Vagina (tissue), 2 donors: ENCODE results near the gene KCNIP4. TPM values are rescaled to one million over a fixed set of nuclear protein-coding genes. Genes with fewer than 3 reads are reported as not detected.

Experiments
- DNase-seq, 2 donors: peaks; one replicate each; pipeline ENCODE4 v3.0.0-alpha.2; 2017; ENCODE audit errors: extremely low spot score in 2 of 2
- H3K27ac ChIP-seq: fragments of 200-600 bp; sonication (generic); one replicate; pipeline ENCODE4 v1.5.1; 2019
- H3K27me3 ChIP-seq: fragments of 200-600 bp; sonication (generic); one replicate; pipeline ENCODE4 v1.5.1; 2019
- H3K36me3 ChIP-seq, 2 donors: fragments of 200-600 bp; sonication (generic); one replicate each; pipeline ENCODE4 v1.5.1; 2017 to 2019
- H3K4me1 ChIP-seq: fragments of 200-600 bp; sonication (generic); one replicate; pipeline ENCODE4 v1.5.1; 2019
- H3K4me3 ChIP-seq, 2 donors: fragments of 200-600 bp; sonication (generic); 1 replicate in 1 of 2; 2 replicates in 1 of 2; pipeline ENCODE4 v1.5.1; 2016 to 2019
- H3K9me3 ChIP-seq: fragments of 200-600 bp; sonication (generic); one replicate; pipeline ENCODE4 v1.5.1; 2019
- CTCF ChIP-seq, 3 experiments: fragments of 450-650 bp in 2 of 3; fragments of 200-600 bp in 1 of 3; sonication (generic) in 1 of 3; IDR thresholded peaks; one replicate each; pipeline ENCODE4 v1.5.1; 2017 to 2019; ENCODE audit warnings: antibody characterized with exemption in 3 of 3, mild to moderate bottlenecking in 2 of 3, moderate library complexity in 2 of 3
- POLR2A ChIP-seq, 2 donors: fragments of 450-650 bp; IDR thresholded peaks; one replicate each; pipeline ENCODE4 v1.6.1; 2017; ENCODE audit warnings: antibody characterized with exemption in 2 of 2, mild to moderate bottlenecking in 2 of 2, moderate library complexity in 2 of 2
- POLR2AphosphoS5 ChIP-seq, 2 donors: sonication (generic); formaldehyde crosslinking; IDR thresholded peaks; one replicate each; pipeline ENCODE4 v1.9.0; 2017; ENCODE audit warnings: antibody characterized with exemption in 2 of 2, mild to moderate bottlenecking in 2 of 2, low read depth in 1 of 2; ENCODE audit not compliant: insufficient read depth in 1 of 2
- intact Hi-C: fragments of 100-400 bp; cut with DNase I; formaldehyde crosslinking; loops from one replicate; pipeline ENCODE4 v1.15.1; 2023
- total RNA-seq: library from RNA; depleted of rRNA; stranded (reverse); fragments of >200 nt; gene quantifications from one replicate; pipeline ENCODE4 v1.2.3, GENCODE V29; 2016

KCNIP4 gene
- total RNA-seq, 1 donor from 2014 or later: not detected

GRCh38 chr4:21320034-21320433 is 628.5 kb downstream of the KCNIP4 start:
- Histone ChIP-seq H3K27me3 (no peaks in the 10 kb centered on the region), H3K9me3 (no peaks in the 10 kb centered on the region), H3K36me3 (no peaks in the 10 kb centered on the region), H3K4me1 (no peaks in the 10 kb centered on the region), H3K27ac (no peak overlapping the region), H3K4me3 (no peak overlapping the region)
- TF ChIP-seq CTCF (IDR thresholded peaks at IDR 0.05) (no peak), POLR2A (IDR thresholded peaks at IDR 0.05) (no peak)
- no peak for DNase-seq
- intact Hi-C loops: no loop called here

GRCh38 chr4:21307709-21308108 is 640.9 kb downstream of the KCNIP4 start:
- TF ChIP-seq CTCF (IDR thresholded peaks at IDR 0.05): no peak
- no peak for TF ChIP-seq POLR2A (IDR thresholded peaks at IDR 0.05)
- no peak for TF ChIP-seq POLR2AphosphoS5 (IDR thresholded peaks at IDR 0.05; ENCODE audit: insufficient read depth in 1 of 2, low read depth in 1 of 2)
- Histone ChIP-seq H3K9me3 (no peaks in the 10 kb centered on the region), H3K4me3 (no peak overlapping the region), H3K4me1 (no peaks in the 10 kb centered on the region), H3K27ac (no peak overlapping the region), H3K27me3 (no peaks in the 10 kb centered on the region), H3K36me3 (no peaks in the 10 kb centered on the region)
- no peak for DNase-seq
- intact Hi-C loops: no loop called here

- H3K4me1 ChIP-seq: no peaks in the 10 kb centered on the region
- peak overlapping the region in 1 of 2 donors; percentile 16 for H3K4me3 ChIP-seq
- no peak for TF ChIP-seq POLR2AphosphoS5 (IDR thresholded peaks at IDR 0.05; ENCODE audit: insufficient read depth in 1 of 2, low read depth in 1 of 2)
- no peak for TF ChIP-seq CTCF (IDR thresholded peaks at IDR 0.05)
- no peak for TF ChIP-seq POLR2A (IDR thresholded peaks at IDR 0.05)
- intact Hi-C loops: no loop called here
- no peaks in the 10 kb centered on the region for H3K9me3 ChIP-seq
- H3K27me3 ChIP-seq: no peaks in the 10 kb centered on the region
- DNase-seq: no peak
- H3K27ac ChIP-seq: no peak overlapping the region
- no peaks in the 10 kb centered on the region for H3K36me3 ChIP-seq
These were observed 644.1 kb downstream of the KCNIP4 start for GRCh38 chr4:21304540-21304887.

- H3K36me3 ChIP-seq: no peaks in the 10 kb centered on the region
- no peaks in the 10 kb centered on the region for H3K27me3 ChIP-seq
- no peak overlapping the region for H3K4me3 ChIP-seq
- H3K27ac ChIP-seq: no peak overlapping the region
- no peak for TF ChIP-seq CTCF (IDR thresholded peaks at IDR 0.05)
- TF ChIP-seq POLR2A (IDR thresholded peaks at IDR 0.05): no peak
- TF ChIP-seq POLR2AphosphoS5 (IDR thresholded peaks at IDR 0.05; ENCODE audit: insufficient read depth in 1 of 2, low read depth in 1 of 2): no peak
- no peaks in the 10 kb centered on the region for H3K9me3 ChIP-seq
- DNase-seq: no peak
- intact Hi-C loops: no loop called here
- no peaks in the 10 kb centered on the region for H3K4me1 ChIP-seq
These were observed 658.0 kb downstream of the KCNIP4 start for GRCh38 chr4:21290562-21290961.

GRCh38 chr4:21276046-21276445 is 672.5 kb downstream of the KCNIP4 start:
- no peaks in the 10 kb centered on the region for H3K36me3 ChIP-seq
- no peak for DNase-seq
- intact Hi-C loops: no loop called here
- H3K27me3 ChIP-seq: no peaks in the 10 kb centered on the region
- H3K27ac ChIP-seq: no peak overlapping the region
- H3K4me1 ChIP-seq: no peaks in the 10 kb centered on the region
- TF ChIP-seq POLR2AphosphoS5 (IDR thresholded peaks at IDR 0.05; ENCODE audit: insufficient read depth in 1 of 2, low read depth in 1 of 2) (no peak), CTCF (IDR thresholded peaks at IDR 0.05) (no peak), POLR2A (IDR thresholded peaks at IDR 0.05) (no peak)
- H3K9me3 ChIP-seq: no peaks in the 10 kb centered on the region
- H3K4me3 ChIP-seq: no peak overlapping the region
